GM12878 (cell line): ENCODE data around the gene CPNE9. TPM values are rescaled to one million over a fixed set of nuclear protein-coding genes. Genes with fewer than 3 reads are reported as not detected.
A peak's percentile ranks its signal among the peaks of the same experiment; 100 is the strongest.

Source experiments
- ATF7 ChIP-seq: fragments of 450-650 bp; IDR thresholded peaks from 2 replicates; pipeline ENCODE4 v1.6.1; 2016; ENCODE audit warnings: low read depth, mild to moderate bottlenecking
- EZH2 ChIP-seq: IDR thresholded peaks from 2 replicates; pipeline ENCODE4 v1.6.1; 2012; ENCODE audit warnings: low read depth, mild to moderate bottlenecking, control low read depth, inconsistent platforms, low read length, borderline replicate concordance; ENCODE audit not compliant: control insufficient read depth
- FOS ChIP-seq: IDR thresholded peaks from 3 replicates; pipeline ENCODE4 v1.6.1; 2011; ENCODE audit warnings: borderline replicate concordance; ENCODE audit not compliant: insufficient read length; ENCODE audit errors: extremely low read depth
- MXI1 ChIP-seq: fragments of 150-350 bp; IDR thresholded peaks from 2 replicates; pipeline ENCODE4 v1.6.1; 2011; ENCODE audit warnings: low read depth, mild to moderate bottlenecking, inconsistent platforms, low read length, improper control_type of control experiment
- MYC ChIP-seq: IDR thresholded peaks from 2 replicates; pipeline ENCODE4 v1.6.1; 2011; ENCODE audit warnings: mild to moderate bottlenecking, low read length, moderate library complexity, inconsistent platforms; ENCODE audit not compliant: insufficient read depth, insufficient replicate concordance, insufficient read length, severe bottlenecking
- NRF1 ChIP-seq: conservative IDR thresholded peaks from 2 replicates; pipeline ENCODE4 v1.6.1; 2011; ENCODE audit warnings: mild to moderate bottlenecking, low read depth, low read length, improper control_type of control experiment
- PAX5 ChIP-seq: IDR thresholded peaks from 2 replicates; pipeline ENCODE4 v1.6.1; 2011; ENCODE audit warnings: low read depth, low read length, borderline replicate concordance
- RAD51 ChIP-seq: fragments of 450-650 bp; IDR thresholded peaks from 2 replicates; pipeline ENCODE4 v1.6.1; 2016; ENCODE audit warnings: moderate library complexity, mild to moderate bottlenecking, inconsistent platforms
- RB1 ChIP-seq: fragments of 450-650 bp; formaldehyde crosslinking; IDR thresholded peaks from 2 replicates; pipeline ENCODE4 v1.6.1; 2017; ENCODE audit warnings: mild to moderate bottlenecking, borderline replicate concordance
- RFX5 ChIP-seq: IDR thresholded peaks from 2 replicates; pipeline ENCODE4 v1.6.1; 2011; ENCODE audit warnings: low read depth, low read length, improper control_type of control experiment
- SMARCA5 ChIP-seq: fragments of 450-650 bp; IDR thresholded peaks from 2 replicates; pipeline ENCODE4 v1.6.1; 2017; ENCODE audit warnings: mild to moderate bottlenecking
- SREBF1 ChIP-seq: IDR thresholded peaks from 2 replicates; pipeline ENCODE4 v1.6.1; 2012; ENCODE audit warnings: mild to moderate bottlenecking, low read length
- TCF3 ChIP-seq: IDR thresholded peaks from 2 replicates; pipeline ENCODE4 v1.6.1; 2012; ENCODE audit warnings: low read depth, mild to moderate bottlenecking, low read length, borderline replicate concordance; ENCODE audit not compliant: insufficient read depth
- ZNF622 ChIP-seq: fragments of 450-650 bp; IDR thresholded peaks from 2 replicates; pipeline ENCODE4 v1.6.1; 2017; ENCODE audit warnings: mild to moderate bottlenecking, inconsistent platforms
- polyA plus RNA-seq, 11 experiments: library from polyadenylated mRNA; depleted of rRNA in 4 of 11; unstranded in 6 of 11; stranded (reverse) in 5 of 11; fragments of >200 nt; fragmentation: Nextera tagmentation in 4 of 11; fragmentation: Illumina TruSeq in 1 of 11; extraction: Ambion mirVana in 4 of 11; extraction: Trizol in 1 of 11; gene quantifications; 1 replicate in 1 of 11; 2 replicates in 10 of 11; pipeline versions ENCODE4 v1.2.1 to v1.2.3, GENCODE V29; 2011 to 2016; ENCODE audit warnings: inconsistent platforms in 2 of 11, missing spikeins in 2 of 11, low read depth in 1 of 11
- total RNA-seq, 4 experiments: library from RNA; depleted of rRNA in 3 of 4; stranded (reverse); fragments of >200 nt in 3 of 4; fragmentation: Illumina TruSeq in 1 of 4; extraction: Trizol in 1 of 4; gene quantifications; 2 replicates each; pipeline versions ENCODE4 v1.2.1 to v1.2.3, GENCODE V29; 2013 to 2021
- TF ChIP-seq, protein P1 (sequence below): IDR thresholded peaks from 2 replicates; pipeline ENCODE4 v1.6.1; 2012; ENCODE audit warnings: low read depth, low read length, improper control_type of control experiment
- TF ChIP-seq, protein P2 (sequence below): fragments of 450-650 bp; IDR thresholded peaks from 2 replicates; pipeline ENCODE4 v1.6.1; 2017; ENCODE audit warnings: mild to moderate bottlenecking, moderate library complexity
- TF ChIP-seq, protein P3 (sequence below): fragments of 150-350 bp; IDR thresholded peaks from 2 replicates; pipeline ENCODE4 v1.6.1; 2014; ENCODE audit warnings: mild to moderate bottlenecking, low read depth, low read length
- TF ChIP-seq, protein P4 (sequence below): fragments of 450-650 bp; IDR thresholded peaks from 2 replicates; pipeline ENCODE4 v1.6.1; 2017; ENCODE audit warnings: antibody characterized with exemption, mild to moderate bottlenecking, moderate library complexity

Gene CPNE9
- total and polyA plus RNA-seq, 10 of the 15 experiments (the other 5 are each of a cell fraction or from before 2014, with no cell fraction given) = 0.02 to 0.12 (median 0.05) TPM; not detected in 7

DNA sequence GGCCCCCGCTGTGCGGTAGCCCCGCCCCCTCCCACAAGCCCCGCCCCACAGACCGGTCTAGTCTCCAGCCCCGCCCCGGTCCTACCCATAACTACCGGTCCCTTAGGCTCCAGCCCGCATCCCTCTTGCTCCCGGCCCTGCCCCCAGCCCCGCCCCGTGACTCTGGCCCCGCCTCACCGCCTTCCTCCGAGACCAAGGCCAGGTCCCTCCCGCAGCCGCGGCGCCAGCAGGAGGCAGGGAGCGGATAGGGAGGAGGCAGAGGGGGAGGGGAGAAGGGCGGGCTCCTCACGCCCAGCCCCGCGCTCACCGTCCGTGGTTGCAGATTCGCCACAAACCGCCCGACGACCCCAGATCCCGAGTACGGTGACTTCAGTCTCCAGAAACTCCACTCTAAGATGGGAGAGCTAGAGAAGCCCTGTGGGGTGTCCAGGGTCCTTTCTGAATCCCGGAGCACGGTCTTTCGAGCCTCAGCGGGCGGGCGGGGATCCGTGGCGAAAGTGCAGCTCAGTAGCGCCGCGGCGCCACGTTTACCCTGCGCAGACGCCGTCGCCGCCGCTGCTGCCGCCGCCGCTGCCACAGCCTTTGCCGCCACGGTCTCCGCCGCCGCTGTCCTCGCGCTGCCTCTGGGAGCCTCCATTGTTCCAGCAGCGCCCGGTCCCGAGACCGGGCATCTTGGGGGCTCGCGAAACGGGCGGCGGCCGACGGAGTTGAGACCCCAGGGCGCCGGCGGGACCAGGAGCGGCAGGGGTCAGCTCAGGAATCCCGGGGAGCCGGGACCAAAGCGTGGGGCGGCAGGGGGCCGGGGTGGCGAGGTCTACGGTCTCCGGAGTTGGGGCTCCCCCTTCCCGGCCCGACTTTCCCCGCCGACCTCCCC lies 27.8 kb downstream of the CPNE9 start, which contains the start of gene BRPF1 (continued):
- no peak for TF ChIP-seq ZNF622
- TF ChIP-seq SMARCA5 = peak; percentile 64; the same call in 1 of the 2 replicates
- TF ChIP-seq MXI1 = peak; percentile 49; the same call in 1 of the 2 replicates
- TF ChIP-seq, protein P1, sequence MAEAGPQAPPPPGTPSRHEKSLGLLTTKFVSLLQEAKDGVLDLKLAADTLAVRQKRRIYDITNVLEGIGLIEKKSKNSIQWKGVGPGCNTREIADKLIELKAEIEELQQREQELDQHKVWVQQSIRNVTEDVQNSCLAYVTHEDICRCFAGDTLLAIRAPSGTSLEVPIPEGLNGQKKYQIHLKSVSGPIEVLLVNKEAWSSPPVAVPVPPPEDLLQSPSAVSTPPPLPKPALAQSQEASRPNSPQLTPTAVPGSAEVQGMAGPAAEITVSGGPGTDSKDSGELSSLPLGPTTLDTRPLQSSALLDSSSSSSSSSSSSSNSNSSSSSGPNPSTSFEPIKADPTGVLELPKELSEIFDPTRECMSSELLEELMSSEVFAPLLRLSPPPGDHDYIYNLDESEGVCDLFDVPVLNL = 0 out of 2 replicates have a peak, but pooled peaks have one; percentile 33
- TF ChIP-seq RAD51 = no peak
- TF ChIP-seq SREBF1 = no peak
- no peak for TF ChIP-seq FOS
- TF ChIP-seq EZH2 = no peak
- TF ChIP-seq RB1 = peak; percentile 98
- TF ChIP-seq TCF3 = no peak
- 0 out of 2 replicates have a peak, but pooled peaks have one; percentile 58 for TF ChIP-seq PAX5
- peak; percentile 11; the same call in 1 of the 2 replicates for TF ChIP-seq NRF1
- peak; percentile 60 for TF ChIP-seq MYC
- no peak for TF ChIP-seq RFX5
- TF ChIP-seq, protein P2, sequence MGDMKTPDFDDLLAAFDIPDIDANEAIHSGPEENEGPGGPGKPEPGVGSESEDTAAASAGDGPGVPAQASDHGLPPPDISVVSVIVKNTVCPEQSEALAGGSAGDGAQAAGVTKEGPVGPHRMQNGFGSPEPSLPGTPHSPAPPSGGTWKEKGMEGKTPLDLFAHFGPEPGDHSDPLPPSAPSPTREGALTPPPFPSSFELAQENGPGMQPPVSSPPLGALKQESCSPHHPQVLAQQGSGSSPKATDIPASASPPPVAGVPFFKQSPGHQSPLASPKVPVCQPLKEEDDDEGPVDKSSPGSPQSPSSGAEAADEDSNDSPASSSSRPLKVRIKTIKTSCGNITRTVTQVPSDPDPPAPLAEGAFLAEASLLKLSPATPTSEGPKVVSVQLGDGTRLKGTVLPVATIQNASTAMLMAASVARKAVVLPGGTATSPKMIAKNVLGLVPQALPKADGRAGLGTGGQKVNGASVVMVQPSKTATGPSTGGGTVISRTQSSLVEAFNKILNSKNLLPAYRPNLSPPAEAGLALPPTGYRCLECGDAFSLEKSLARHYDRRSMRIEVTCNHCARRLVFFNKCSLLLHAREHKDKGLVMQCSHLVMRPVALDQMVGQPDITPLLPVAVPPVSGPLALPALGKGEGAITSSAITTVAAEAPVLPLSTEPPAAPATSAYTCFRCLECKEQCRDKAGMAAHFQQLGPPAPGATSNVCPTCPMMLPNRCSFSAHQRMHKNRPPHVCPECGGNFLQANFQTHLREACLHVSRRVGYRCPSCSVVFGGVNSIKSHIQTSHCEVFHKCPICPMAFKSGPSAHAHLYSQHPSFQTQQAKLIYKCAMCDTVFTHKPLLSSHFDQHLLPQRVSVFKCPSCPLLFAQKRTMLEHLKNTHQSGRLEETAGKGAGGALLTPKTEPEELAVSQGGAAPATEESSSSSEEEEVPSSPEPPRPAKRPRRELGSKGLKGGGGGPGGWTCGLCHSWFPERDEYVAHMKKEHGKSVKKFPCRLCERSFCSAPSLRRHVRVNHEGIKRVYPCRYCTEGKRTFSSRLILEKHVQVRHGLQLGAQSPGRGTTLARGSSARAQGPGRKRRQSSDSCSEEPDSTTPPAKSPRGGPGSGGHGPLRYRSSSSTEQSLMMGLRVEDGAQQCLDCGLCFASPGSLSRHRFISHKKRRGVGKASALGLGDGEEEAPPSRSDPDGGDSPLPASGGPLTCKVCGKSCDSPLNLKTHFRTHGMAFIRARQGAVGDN = no peak
- TF ChIP-seq, protein P3, sequence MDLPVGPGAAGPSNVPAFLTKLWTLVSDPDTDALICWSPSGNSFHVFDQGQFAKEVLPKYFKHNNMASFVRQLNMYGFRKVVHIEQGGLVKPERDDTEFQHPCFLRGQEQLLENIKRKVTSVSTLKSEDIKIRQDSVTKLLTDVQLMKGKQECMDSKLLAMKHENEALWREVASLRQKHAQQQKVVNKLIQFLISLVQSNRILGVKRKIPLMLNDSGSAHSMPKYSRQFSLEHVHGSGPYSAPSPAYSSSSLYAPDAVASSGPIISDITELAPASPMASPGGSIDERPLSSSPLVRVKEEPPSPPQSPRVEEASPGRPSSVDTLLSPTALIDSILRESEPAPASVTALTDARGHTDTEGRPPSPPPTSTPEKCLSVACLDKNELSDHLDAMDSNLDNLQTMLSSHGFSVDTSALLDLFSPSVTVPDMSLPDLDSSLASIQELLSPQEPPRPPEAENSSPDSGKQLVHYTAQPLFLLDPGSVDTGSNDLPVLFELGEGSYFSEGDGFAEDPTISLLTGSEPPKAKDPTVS = 0 out of 2 replicates have a peak, but pooled peaks have one; percentile 64
- TF ChIP-seq, protein P4, sequence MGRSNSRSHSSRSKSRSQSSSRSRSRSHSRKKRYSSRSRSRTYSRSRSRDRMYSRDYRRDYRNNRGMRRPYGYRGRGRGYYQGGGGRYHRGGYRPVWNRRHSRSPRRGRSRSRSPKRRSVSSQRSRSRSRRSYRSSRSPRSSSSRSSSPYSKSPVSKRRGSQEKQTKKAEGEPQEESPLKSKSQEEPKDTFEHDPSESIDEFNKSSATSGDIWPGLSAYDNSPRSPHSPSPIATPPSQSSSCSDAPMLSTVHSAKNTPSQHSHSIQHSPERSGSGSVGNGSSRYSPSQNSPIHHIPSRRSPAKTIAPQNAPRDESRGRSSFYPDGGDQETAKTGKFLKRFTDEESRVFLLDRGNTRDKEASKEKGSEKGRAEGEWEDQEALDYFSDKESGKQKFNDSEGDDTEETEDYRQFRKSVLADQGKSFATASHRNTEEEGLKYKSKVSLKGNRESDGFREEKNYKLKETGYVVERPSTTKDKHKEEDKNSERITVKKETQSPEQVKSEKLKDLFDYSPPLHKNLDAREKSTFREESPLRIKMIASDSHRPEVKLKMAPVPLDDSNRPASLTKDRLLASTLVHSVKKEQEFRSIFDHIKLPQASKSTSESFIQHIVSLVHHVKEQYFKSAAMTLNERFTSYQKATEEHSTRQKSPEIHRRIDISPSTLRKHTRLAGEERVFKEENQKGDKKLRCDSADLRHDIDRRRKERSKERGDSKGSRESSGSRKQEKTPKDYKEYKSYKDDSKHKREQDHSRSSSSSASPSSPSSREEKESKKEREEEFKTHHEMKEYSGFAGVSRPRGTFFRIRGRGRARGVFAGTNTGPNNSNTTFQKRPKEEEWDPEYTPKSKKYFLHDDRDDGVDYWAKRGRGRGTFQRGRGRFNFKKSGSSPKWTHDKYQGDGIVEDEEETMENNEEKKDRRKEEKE = no peak
- peak; percentile 46 for TF ChIP-seq ATF7
